HEK293 (cell line): ENCODE data around the gene SCGB1D2.

Source experiments
- CTCF ChIA-PET: fragments of 350-600 bp; formaldehyde crosslinking; extraction: SDS; loops from one replicate; lab custom pipeline; 2021; ENCODE audit warnings: antibody characterized with exemption; lab: Yijun Ruan, JAX
- POLR2A ChIA-PET: fragments of 300-600 bp; formaldehyde crosslinking; extraction: SDS; loops from one replicate; lab custom pipeline; 2020; ENCODE audit warnings: antibody characterized with exemption, inconsistent platforms; lab: Yijun Ruan, JAX
- H3K27ac ChIP-seq: fragments of 200-500 bp; sonication (Bioruptor generic); 2 replicates; pipeline ENCODE4 v1.5.1; 2014; ENCODE audit warnings: low read depth, low read length, control low read depth, inconsistent platforms; ENCODE audit errors: extremely low read depth
- H3K36me3 ChIP-seq, 2 experiments: fragments of 200-500 bp in 1 of 2; sonication (Bioruptor generic) in 1 of 2; 1 replicate in 1 of 2; 2 replicates in 1 of 2; pipeline ENCODE4 v1.5.1; 2014 to 2017; ENCODE audit warnings: inconsistent platforms in 2 of 2, low read length in 2 of 2; ENCODE audit not compliant: control insufficient read depth in 2 of 2, insufficient read depth in 1 of 2
- H3K4me1 ChIP-seq: fragments of 200-500 bp; sonication (Bioruptor generic); 2 replicates; pipeline ENCODE4 v1.5.1; 2014; ENCODE audit warnings: mild to moderate bottlenecking, low read length, inconsistent platforms; ENCODE audit not compliant: control insufficient read depth, insufficient read depth
- H3K4me3 ChIP-seq: 2 replicates; pipeline ENCODE4 v1.5.1; 2011; ENCODE audit warnings: low read depth, mild to moderate bottlenecking, control low read depth, low read length, moderate library complexity
- H3K9me3 ChIP-seq: fragments of 200-500 bp; sonication (Bioruptor generic); 2 replicates; pipeline ENCODE4 v1.5.1; 2014; ENCODE audit warnings: low read depth, low read length, inconsistent platforms; ENCODE audit not compliant: control insufficient read depth, insufficient read depth
- GLI2 ChIP-seq: fragments of 450-650 bp; formaldehyde crosslinking; IDR thresholded peaks from 2 replicates; pipeline ENCODE4; 2017; ENCODE audit warnings: missing biosample characterization, missing genetic modification characterization, low read depth, borderline replicate concordance
- HOXC10 ChIP-seq: sonication (generic); formaldehyde crosslinking; IDR thresholded peaks from 2 replicates; pipeline ENCODE4 v1.8.1; 2023; ENCODE audit warnings: mild to moderate bottlenecking, missing genetic modification reagents
- KLF17 ChIP-seq: fragments of 450-650 bp; formaldehyde crosslinking; IDR thresholded peaks from 2 replicates; pipeline ENCODE4 v1.5.1; 2016; ENCODE audit warnings: missing biosample characterization, missing genetic modification characterization
- ZBTB10 ChIP-seq: fragments of 450-650 bp; formaldehyde crosslinking; IDR thresholded peaks from 2 replicates; pipeline ENCODE4 v1.5.1; 2016; ENCODE audit warnings: missing biosample characterization, missing genetic modification characterization
- ZBTB26 ChIP-seq: fragments of 450-650 bp; formaldehyde crosslinking; optimal IDR thresholded peaks from 2 replicates; pipeline ENCODE3; 2016; ENCODE audit warnings: missing biosample characterization, mild to moderate bottlenecking, missing genetic modification characterization
- ZNF133 ChIP-seq: fragments of 450-650 bp; formaldehyde crosslinking; IDR thresholded peaks from 2 replicates; pipeline ENCODE4 v1.5.1; 2016; ENCODE audit warnings: missing biosample characterization, missing genetic modification characterization
- ZNF211 ChIP-seq: fragments of 450-650 bp; formaldehyde crosslinking; IDR thresholded peaks from 2 replicates; pipeline ENCODE4 v1.5.1; 2016; ENCODE audit warnings: low read depth, missing biosample characterization, missing genetic modification characterization
- ZNF214 ChIP-seq: fragments of 450-650 bp; formaldehyde crosslinking; IDR thresholded peaks from 2 replicates; pipeline ENCODE4 v1.5.1; 2017; ENCODE audit warnings: missing biosample characterization, mild to moderate bottlenecking, missing genetic modification characterization, borderline replicate concordance
- ZNF24 ChIP-seq: fragments of 450-650 bp; formaldehyde crosslinking; IDR thresholded peaks from 2 replicates; pipeline ENCODE4 v1.5.1; 2016; ENCODE audit warnings: missing biosample characterization, missing genetic modification characterization
- ZNF26 ChIP-seq: fragments of 450-650 bp; formaldehyde crosslinking; IDR thresholded peaks from 2 replicates; pipeline ENCODE4 v1.5.1; 2016; ENCODE audit warnings: missing biosample characterization, missing genetic modification characterization
- ZNF324 ChIP-seq: fragments of 450-650 bp; formaldehyde crosslinking; IDR thresholded peaks from 2 replicates; pipeline ENCODE4 v1.5.1; 2016; ENCODE audit warnings: missing biosample characterization, missing genetic modification characterization
- ZNF37A ChIP-seq: fragments of 450-650 bp; IDR thresholded peaks from 2 replicates; pipeline ENCODE4 v1.5.1; 2018; ENCODE audit warnings: missing biosample characterization, missing genetic modification characterization
- ZNF561 ChIP-seq: fragments of 450-650 bp; IDR thresholded peaks from 2 replicates; pipeline ENCODE4 v1.5.1; 2018; ENCODE audit warnings: missing biosample characterization, missing genetic modification characterization, borderline replicate concordance
- ZNF571 ChIP-seq: fragments of 450-650 bp; formaldehyde crosslinking; IDR thresholded peaks from 2 replicates; pipeline ENCODE4 v1.5.0; 2017; ENCODE audit warnings: missing biosample characterization, missing genetic modification characterization
- ZNF621 ChIP-seq: fragments of 450-650 bp; formaldehyde crosslinking; IDR thresholded peaks from 2 replicates; pipeline ENCODE4 v1.5.1; 2017; ENCODE audit warnings: missing biosample characterization, missing genetic modification characterization
- ZNF624 ChIP-seq: fragments of 450-650 bp; formaldehyde crosslinking; IDR thresholded peaks from 2 replicates; pipeline ENCODE4 v1.5.1; 2017; ENCODE audit warnings: missing biosample characterization, missing genetic modification characterization
- ZNF639 ChIP-seq: fragments of 450-650 bp; formaldehyde crosslinking; IDR thresholded peaks from 2 replicates; pipeline ENCODE4 v1.5.1; 2016; ENCODE audit warnings: missing biosample characterization, missing genetic modification characterization
- ZNF660 ChIP-seq: fragments of 450-650 bp; IDR thresholded peaks from 2 replicates; pipeline ENCODE4 v1.5.1; 2018; ENCODE audit warnings: missing biosample characterization, mild to moderate bottlenecking, missing genetic modification characterization
- ZSCAN5A ChIP-seq: fragments of 450-650 bp; formaldehyde crosslinking; IDR thresholded peaks from 2 replicates; pipeline ENCODE4 v1.5.1; 2016; ENCODE audit warnings: missing biosample characterization, missing genetic modification characterization
- ZXDB ChIP-seq: fragments of 450-650 bp; formaldehyde crosslinking; IDR thresholded peaks from 2 replicates; pipeline ENCODE4 v1.5.1; 2016; ENCODE audit warnings: missing biosample characterization, missing genetic modification characterization

The SCGB1D2 gene

GRCh38 chr11:62266558-62266957 lies 24.5 kb downstream of the SCGB1D2 start:
- ChIA-PET CTCF (interaction anchor here (0.6 to 1.0 kb wide), 4 partner anchors 20 to 164 kb away, joined by 3 to 4 read pairs (median 3); no protein-coding TSS in a partner anchor), POLR2A (no interaction called here)
- Histone ChIP-seq H3K4me1 (no peaks in the 10 kb centered on the region), H3K36me3 (no peaks in the 10 kb centered on the region), H3K27ac (no peak overlapping the region), H3K9me3 (no peaks in the 10 kb centered on the region), H3K4me3 (no peak overlapping the region)
- TF ChIP-seq HOXC10 (CRISPR knock-in tag) (no peak), ZNF324 (tag by site-specific recombination) (no peak), ZNF24 (tag by site-specific recombination) (no peak), ZNF624 (tag by site-specific recombination) (no peak), ZNF214 (no peak), ZNF26 (no peak), ZNF660 (no peak), ZNF37A (tag by site-specific recombination) (no peak), ZNF561 (tag by site-specific recombination) (no peak), ZBTB10 (no peak), KLF17 (no peak), ZSCAN5A (no peak), GLI2 (no peak), ZNF571 (tag by site-specific recombination) (no peak), ZBTB26 (tag by site-specific recombination) (no peak), ZNF133 (tag by site-specific recombination) (no peak), ZNF621 (tag by site-specific recombination) (no peak), ZNF639 (tag by site-specific recombination) (no peak), ZNF211 (no peak), ZXDB (no peak)
